Stimulated activated naive CD4-positive, alpha-beta T cell (primary cell): ENCODE measurements around the gene NIPBL.
"Not testable (repeated sequence)": the region's sequence is repeated elsewhere in the genome, so short reads cannot be mapped to it uniquely, and the experiment has no call there.

Source experiments
- DNase-seq, 6 experiments: peaks; one replicate each; lab custom pipeline; 2025; lab: John Stamatoyannopoulos, UW

Gene NIPBL

GRCh38 chr5:36946101-36946500, 69.5 kb downstream of the NIPBL start:
- no peak for DNase-seq

- no peak for DNase-seq
Observed at GRCh38 chr5:36948041-36948440, 71.5 kb downstream of the NIPBL start.

DNA sequence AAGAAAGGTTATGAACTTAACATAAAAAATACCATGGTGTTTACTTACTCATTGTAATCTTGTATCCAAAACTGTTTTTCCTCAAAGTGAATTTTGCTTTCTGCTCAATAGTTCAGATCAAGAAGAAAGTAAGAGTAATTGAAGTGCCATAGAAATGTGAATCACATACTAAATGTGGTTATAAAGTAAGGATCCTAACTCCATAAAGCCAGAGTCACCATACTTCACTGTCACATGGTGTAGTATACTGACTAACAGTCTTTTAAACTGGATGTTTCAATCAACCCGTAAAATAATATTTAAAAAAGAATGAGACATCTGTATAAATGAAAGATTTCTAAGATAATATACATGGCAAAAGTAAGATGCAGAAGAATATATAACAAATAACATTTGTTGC, 72.1 kb downstream of the NIPBL start:
- no peak for DNase-seq

DNA sequence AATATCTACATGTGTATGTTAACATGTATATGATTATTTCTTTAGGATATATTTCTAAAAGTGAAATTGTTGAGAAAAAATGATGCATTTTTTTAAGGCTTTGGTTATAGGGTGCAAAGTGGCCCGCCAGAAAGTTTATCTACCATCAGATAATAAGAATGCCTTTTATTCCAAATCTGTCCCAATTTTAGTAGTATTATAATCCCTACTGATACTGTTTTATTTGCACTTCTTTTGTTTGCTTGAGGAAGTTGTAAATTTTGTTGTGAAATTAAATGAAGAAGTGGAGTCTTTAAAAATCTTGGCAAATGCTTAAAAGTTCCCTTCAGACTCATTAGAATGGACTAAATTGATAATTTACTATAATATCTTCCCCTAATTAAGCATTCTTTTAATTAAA, 73.0 kb downstream of the NIPBL start:
- no peak for DNase-seq

GRCh38 chr5:36950586-36951457, 74.3 kb downstream of the NIPBL start:
- DNase-seq, result no peak

- DNase-seq, result no peak
Observed at GRCh38 chr5:36953043-36953442, 76.5 kb downstream of the NIPBL start.

- no peak for DNase-seq
Observed at GRCh38 chr5:36957953-36958537, 81.5 kb downstream of the NIPBL start.

GRCh38 chr5:36958612-36959011, 82.0 kb downstream of the NIPBL start:
- no peak for DNase-seq

- no peak for DNase-seq
Observed at GRCh38 chr5:36965179-36965578, 88.6 kb downstream of the NIPBL start.

DNA sequence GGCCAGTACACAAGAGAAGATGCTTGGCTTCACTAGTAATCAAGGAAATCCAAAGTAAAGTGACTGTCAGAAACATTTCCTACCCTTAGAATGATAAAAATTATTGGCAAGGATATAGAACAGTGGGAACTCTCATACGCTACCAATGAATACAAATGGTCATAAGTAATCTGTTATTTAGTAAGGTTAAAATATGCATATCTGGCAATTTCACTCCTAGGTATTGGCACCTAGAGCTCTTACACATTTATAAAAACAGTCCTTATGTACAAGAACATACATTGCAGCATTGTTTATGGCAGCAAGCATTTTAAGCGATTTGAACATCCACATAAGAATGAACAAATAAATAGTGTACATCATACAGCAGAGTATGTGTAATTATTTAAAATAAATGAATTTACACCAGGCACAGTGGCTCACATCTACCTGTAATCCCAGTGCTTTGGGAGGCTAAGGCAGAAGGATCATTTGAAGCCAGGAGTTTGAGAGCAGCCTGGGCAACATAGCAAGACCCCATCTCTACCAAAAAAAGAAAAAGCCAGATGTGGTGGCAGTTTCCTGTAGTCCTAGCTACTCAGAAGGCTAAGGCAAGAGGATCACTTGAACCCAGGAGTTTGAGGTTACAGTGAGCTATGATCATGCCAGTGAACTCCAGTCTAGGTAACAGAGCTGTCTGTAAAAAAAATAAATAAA, 93.3 kb downstream of the NIPBL start:
- no peak for DNase-seq

GRCh38 chr5:36978196-36978595, 101.6 kb downstream of the NIPBL start:
- DNase-seq, result no peak

- no peak for DNase-seq
Observed at GRCh38 chr5:36982146-36982545, 105.6 kb downstream of the NIPBL start.

DNA sequence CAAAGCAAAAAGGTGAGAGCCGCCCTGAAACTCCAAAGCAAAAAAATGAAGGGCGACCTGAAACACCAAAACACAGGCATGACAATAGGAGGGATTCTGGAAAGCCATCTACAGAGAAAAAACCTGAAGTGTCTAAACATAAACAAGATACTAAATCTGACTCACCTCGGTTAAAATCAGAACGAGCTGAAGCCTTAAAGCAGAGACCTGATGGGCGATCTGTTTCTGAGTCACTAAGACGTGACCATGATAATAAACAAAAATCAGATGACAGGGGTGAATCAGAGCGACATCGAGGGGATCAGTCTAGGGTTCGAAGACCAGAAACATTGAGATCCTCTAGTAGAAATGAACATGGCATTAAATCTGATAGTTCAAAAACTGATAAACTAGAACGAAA, 108.8 kb downstream of the NIPBL start:
- no peak for DNase-seq

- DNase-seq, result no peak
Observed at GRCh38 chr5:36988396-36988795, 111.8 kb downstream of the NIPBL start.

DNA sequence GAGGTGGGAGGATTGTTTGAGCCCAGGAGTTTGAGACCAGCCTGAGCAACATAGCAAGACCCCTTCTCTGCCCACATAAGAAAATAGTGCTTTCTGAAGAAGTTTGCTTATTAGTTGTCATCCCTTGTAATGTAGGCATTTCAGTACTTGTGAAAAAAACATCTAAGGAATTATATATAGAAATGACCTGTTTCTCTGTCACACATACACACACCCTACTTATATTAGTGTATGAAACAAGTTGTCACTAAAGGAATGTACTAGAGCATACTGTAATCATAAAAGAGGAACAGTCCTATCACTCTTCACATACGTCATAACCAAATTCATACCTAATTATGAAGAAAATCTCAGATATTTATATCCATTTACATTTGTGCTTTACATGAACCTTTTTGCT, 122.0 kb downstream of the NIPBL start:
- DNase-seq, result no peak

DNA sequence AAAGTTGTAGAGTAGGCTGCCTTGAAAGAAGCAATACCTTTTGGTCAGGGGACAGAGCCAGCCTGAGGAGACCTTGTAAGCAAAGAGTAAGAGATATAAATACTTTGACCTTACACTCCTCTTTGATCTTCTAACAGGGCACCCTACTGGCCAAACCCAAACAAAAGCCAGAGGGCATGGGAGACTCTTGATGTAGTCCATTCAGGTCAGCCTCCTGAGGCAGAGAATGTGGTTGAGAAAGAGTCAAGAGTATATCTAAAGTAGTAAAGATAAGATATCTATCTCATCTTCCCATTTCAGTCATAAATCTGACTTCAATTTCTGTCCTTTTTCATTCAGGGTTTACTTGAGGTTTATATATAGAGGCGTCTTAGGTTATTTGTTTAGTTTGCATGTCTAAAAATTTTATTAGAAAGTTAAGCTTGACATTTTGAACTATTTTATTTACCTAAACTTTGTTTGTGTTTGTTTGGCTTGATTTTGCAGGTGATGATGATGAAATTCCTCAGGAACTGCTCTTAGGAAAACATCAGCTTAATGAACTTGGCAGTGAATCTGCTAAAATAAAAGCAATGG, 125.7 kb downstream of the NIPBL start:
- no peak for DNase-seq

DNA sequence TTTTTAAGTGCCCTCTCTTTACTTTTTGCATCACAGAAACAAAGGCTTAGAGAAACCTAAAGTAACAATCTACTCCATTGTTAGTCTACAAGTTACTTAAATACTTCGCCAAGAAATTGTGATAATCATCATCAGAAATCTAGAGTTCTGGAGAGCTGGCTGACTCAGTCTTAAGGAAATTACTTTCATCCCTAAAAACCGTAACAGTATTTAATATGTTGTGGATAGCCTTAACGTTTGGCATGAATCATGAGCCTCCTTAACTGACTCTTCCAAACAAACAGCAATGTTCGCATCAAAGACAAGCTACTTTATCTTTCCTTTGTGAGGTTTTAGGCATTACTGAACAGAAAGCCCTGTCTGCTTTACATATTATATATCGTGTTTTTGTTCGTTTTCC, 128.7 kb downstream of the NIPBL start:
- DNase-seq, result no peak

- peak in 1 of 6 experiments; percentile 12 for DNase-seq
Observed at GRCh38 chr5:37005946-37006540, 129.5 kb downstream of the NIPBL start.

DNA sequence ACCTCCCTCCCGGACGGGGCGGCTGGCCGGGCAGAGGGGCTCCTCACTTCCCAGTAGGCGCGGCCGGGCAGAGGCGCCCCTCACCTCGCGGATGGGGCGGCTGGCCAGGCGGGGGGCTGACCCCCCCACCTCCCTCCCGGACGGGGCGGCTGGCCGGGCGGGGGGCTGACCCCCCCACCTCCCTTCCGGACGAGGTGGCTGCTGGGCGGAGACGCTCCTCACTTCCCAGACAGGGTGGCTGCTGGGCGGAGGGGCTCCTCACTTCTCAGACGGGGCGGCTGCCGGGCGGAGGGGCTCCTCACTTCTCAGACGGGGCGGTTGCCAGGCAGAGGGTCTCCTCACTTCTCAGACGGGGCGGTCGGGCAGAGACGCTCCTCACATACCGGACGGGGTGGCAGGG, 136.6 kb downstream of the NIPBL start:
- not testable (repeated sequence) for DNase-seq

DNA sequence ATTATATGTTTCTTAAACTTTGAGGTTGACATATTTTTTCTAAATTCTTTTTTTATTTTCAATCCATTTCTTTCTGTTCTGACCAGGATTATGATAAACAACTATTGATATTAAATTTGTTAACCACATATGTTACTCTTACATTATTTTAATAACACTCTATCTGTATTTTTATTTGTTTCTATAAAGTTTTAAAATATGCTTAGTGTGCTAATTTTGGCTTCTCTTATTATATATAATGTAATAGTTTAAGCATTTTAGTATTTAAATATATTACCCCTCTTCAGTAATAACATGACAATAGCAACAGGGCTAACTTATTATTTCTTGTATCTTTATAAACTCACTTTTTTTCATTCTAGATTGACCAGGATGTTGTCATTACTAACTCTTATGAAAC, 137.8 kb downstream of the NIPBL start:
- DNase-seq, result no peak

- no peak for DNase-seq
Observed at GRCh38 chr5:37015795-37016666, 139.5 kb downstream of the NIPBL start.
